Breast epithelium (tissue), 3 donors: ENCODE data around the gene SLK.

ENCODE experiments used
- CTCF ChIP-seq, 3 donors: fragments of 450-650 bp; IDR thresholded peaks; one replicate each; pipeline ENCODE4 v1.5.1; 2016 to 2017; ENCODE audit warnings: antibody characterized with exemption in 3 of 3, mild to moderate bottlenecking in 3 of 3, moderate library complexity in 3 of 3
- POLR2A ChIP-seq: fragments of 450-650 bp; IDR thresholded peaks from one replicate; pipeline ENCODE4 v1.6.1; 2016; ENCODE audit warnings: antibody characterized with exemption, mild to moderate bottlenecking, moderate library complexity
- POLR2AphosphoS5 ChIP-seq, 3 donors: sonication (generic); formaldehyde crosslinking; IDR thresholded peaks; one replicate each; pipeline ENCODE4 v1.6.1; 2017; ENCODE audit warnings: antibody characterized with exemption in 3 of 3

- TF ChIP-seq CTCF (IDR thresholded peaks at IDR 0.05) (no peak), POLR2A (no peak), POLR2AphosphoS5 (IDR thresholded peaks at IDR 0.05) (no peak)
Measured at GRCh38 chr10:104040382-104040781, 73.4 kb downstream of the SLK start.
